Heart left ventricle (tissue), 16 donors: ENCODE measurements around the gene GOLT1B. TPM values are rescaled to one million over a fixed set of nuclear protein-coding genes. Genes with fewer than 3 reads are reported as not detected.

Experiments
- ATAC-seq, 4 donors: fragments of 200-7000 bp; cut with Tn5 transposase; one replicate each; pipeline ENCODE4 v1.9.1; 2020 to 2022; ENCODE audit warnings: moderate library complexity in 4 of 4, mild to moderate bottlenecking in 3 of 4, moderate number of reproducible peaks in 1 of 4
- DNase-seq, 5 donors: peaks; one replicate each; pipeline ENCODE4 v3.0.0-alpha.2; 2020
- H3K27ac ChIP-seq, 12 donors: fragments of 200-600 bp; sonication (generic) in 4 of 12; one replicate each; pipeline versions ENCODE4 v1.5.0 to v1.8.0; 2016 to 2022; ENCODE audit warnings: mild to moderate bottlenecking in 2 of 12
- H3K27me3 ChIP-seq, 9 donors: fragments of 200-600 bp; sonication (generic) in 2 of 9; one replicate each; pipeline versions ENCODE4 v1.5.1 to v1.8.0; 2016 to 2022; ENCODE audit warnings: mild to moderate bottlenecking in 3 of 9
- H3K36me3 ChIP-seq, 9 donors: fragments of 200-600 bp; sonication (generic) in 2 of 9; one replicate each; pipeline versions ENCODE4 v1.5.0 to v1.8.0; 2018 to 2022; ENCODE audit warnings: mild to moderate bottlenecking in 2 of 9
- H3K4me1 ChIP-seq, 12 donors: fragments of 200-600 bp; sonication (generic) in 4 of 12; one replicate each; pipeline versions ENCODE4 v1.5.0 to v1.8.0; 2016 to 2022; ENCODE audit warnings: mild to moderate bottlenecking in 3 of 12
- H3K4me3 ChIP-seq, 12 donors: fragments of 200-600 bp; sonication (generic) in 4 of 12; one replicate each; pipeline versions ENCODE4 v1.5.0 to v1.8.0; 2017 to 2022; ENCODE audit warnings: mild to moderate bottlenecking in 9 of 12, moderate library complexity in 4 of 12
- H3K9me3 ChIP-seq, 12 donors: fragments of 200-600 bp; sonication (generic) in 4 of 12; one replicate each; pipeline versions ENCODE4 v1.5.0 to v1.8.0; 2016 to 2022; ENCODE audit warnings: mild to moderate bottlenecking in 1 of 12
- CTCF ChIP-seq, 12 donors: fragments of 200-600 bp; sonication (generic) in 4 of 12; IDR thresholded peaks; one replicate each; pipeline versions ENCODE4 v1.5.0 to v1.8.0; 2018 to 2022; ENCODE audit warnings: antibody characterized with exemption in 12 of 12, mild to moderate bottlenecking in 5 of 12
- POLR2A ChIP-seq, 2 donors: fragments of 450-650 bp; IDR thresholded peaks; one replicate each; pipeline ENCODE4 v1.6.1; 2017; ENCODE audit warnings: antibody characterized with exemption in 2 of 2, mild to moderate bottlenecking in 2 of 2, moderate library complexity in 2 of 2
- WGBS, 4 donors: extraction: QIAGEN DNeasy Blood & Tissue Kit in 2 of 4; methylation state at CpG; one replicate each; pipeline versions ENCODE4 v1.1.5 to v1.1.7; 2013 to 2018; 5-methylcytosine and 5-hydroxymethylcytosine counted together
- intact Hi-C, 10 donors: fragments of 100-400 bp; cut with DNase I; formaldehyde crosslinking; loops; one replicate each; pipeline versions ENCODE4 v1.11.1 to v1.14.2; 2022
- polyA plus RNA-seq, 2 donors: library from polyadenylated mRNA; stranded (reverse); fragments of 200-250 nt; gene quantifications; one replicate each; pipeline ENCODE4 v1.2.3, GENCODE V29; 2013
- total RNA-seq, 9 donors: library from RNA; depleted of rRNA in 2 of 9; stranded (reverse); fragments of >200 nt in 2 of 9; fragmentation: NEBNext Ultra II Directional in 3 of 9; extraction: Animal tissue kit (Norgen Biotek cat#: 25700) in 3 of 9; gene quantifications; one replicate each; pipeline versions ENCODE4 v1.1.0 to v1.2.4, GENCODE V29; 2016 to 2023
- donor health status: ischemic (EF 13 %, LVEDD 7.1; RV severe dilation, severe dysfunction).
- donor health status: healthy with polysubstance abuse.
- donor health status: DM: no; HTN: yes; CAD: no.
- donor health status: DM: no; HTN: no; CAD: no.
- donor health status: ischemic (EF 25% LVEDD 6.9; RV normal size, moderate dysfunction).
- donor health status: ischemic (EF 25% LVEDD 5.7; RV mildly dilated, moderate dysfunction).
- donor health status: healthy.
- donor health status: DM: yes; HTN: yes; CAD: no.
- donor health status: ischemic (EF 35%, LVEDD 5.7; RV mildly dilated, moderate dysfunction).
- donor health status: nonischemic (EF 11% LVEDD 7.7; RV severe dilation, severe dysfunction).
- donor health status: DM: yes; HTN: yes; CAD: no.
- donor health status: PGD.
- donor health status: ischemic (EF 29% LVEDD 5.4; RV normal size, mild dysfunction).
- donor health status: nonischemic (EF 23%, LVEDD 6.1; RV moderate dilation, normal function).

The GOLT1B gene
- total and polyA plus RNA-seq, 11 donors: 12.9 to 43.7 (median 22.1) TPM

DNA sequence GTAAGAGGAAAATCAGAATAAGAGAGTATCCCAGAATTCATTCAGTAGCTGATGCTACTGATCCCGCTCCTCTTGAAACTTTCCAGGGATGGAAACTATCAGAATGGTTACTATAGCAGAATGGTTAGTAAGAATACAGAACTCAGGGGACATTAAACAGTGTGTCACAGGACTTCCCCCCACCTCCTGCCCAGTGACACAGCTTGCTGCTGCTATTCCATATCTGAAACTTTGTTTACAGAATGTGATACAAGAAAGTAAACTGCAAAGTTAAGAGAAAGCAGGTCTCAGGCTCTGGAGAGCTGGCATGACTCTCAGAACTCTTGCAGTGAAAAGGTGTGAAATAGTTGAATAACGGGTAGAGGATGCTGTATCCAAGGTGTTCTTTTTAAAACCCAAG is 27.9 kb downstream of the GOLT1B start:
- peaks cover 0 to 4% (median 0%) of the 10 kb centered on the region in 9 donors for H3K36me3 ChIP-seq
- 63 to 75% (median 71%) methylated on average over 2 of the region's 2 CpGs for WGBS, 4 donors
- DNase-seq: no peak
- H3K27me3 ChIP-seq: peaks cover 0 to 42% (median 0%) of the 10 kb centered on the region in 9 donors
- intact Hi-C loops: loop anchor here in 3 of 10 donors (5.0 to 10.0 kb wide), 2 partner anchors 78 to 125 kb away; partner anchors contain the start of gene LDHB (in 3 of the 3)
- no peak for TF ChIP-seq CTCF (IDR thresholded peaks at IDR 0.05)
- TF ChIP-seq POLR2A (IDR thresholded peaks at IDR 0.05): no peak
- peak overlapping the region in 10 of 12 donors; percentile 18 to 89 (median 81) for H3K27ac ChIP-seq
- ATAC-seq: no peak
- H3K9me3 ChIP-seq: peaks cover 0 to 2% (median 0%) of the 10 kb centered on the region in 12 donors
- peaks cover 0 to 23% (median 5%) of the 10 kb centered on the region in 12 donors for H3K4me1 ChIP-seq
- peak overlapping the region in 1 of 12 donors; percentile 74 for H3K4me3 ChIP-seq

- no peaks in the 10 kb centered on the region for H3K27me3 ChIP-seq
- 90 to 93% (median 92%) methylated on average over 5 of the region's 5 CpGs for WGBS, 4 donors
- H3K4me1 ChIP-seq: peaks cover 0 to 12% (median 0%) of the 10 kb centered on the region in 12 donors
- no peak for TF ChIP-seq POLR2A (IDR thresholded peaks at IDR 0.05)
- TF ChIP-seq CTCF (IDR thresholded peaks at IDR 0.05): no peak
- ATAC-seq (no peak), DNase-seq (no peak)
- H3K9me3 ChIP-seq: no peaks in the 10 kb centered on the region
- intact Hi-C loops: no loop called here
- peaks cover 0 to 11% (median 0%) of the 10 kb centered on the region in 9 donors for H3K36me3 ChIP-seq
- H3K27ac ChIP-seq: no peak overlapping the region
- no peak overlapping the region for H3K4me3 ChIP-seq
These were observed 36.6 kb downstream of the GOLT1B start for GRCh38 chr12:21538061-21538653.

DNA sequence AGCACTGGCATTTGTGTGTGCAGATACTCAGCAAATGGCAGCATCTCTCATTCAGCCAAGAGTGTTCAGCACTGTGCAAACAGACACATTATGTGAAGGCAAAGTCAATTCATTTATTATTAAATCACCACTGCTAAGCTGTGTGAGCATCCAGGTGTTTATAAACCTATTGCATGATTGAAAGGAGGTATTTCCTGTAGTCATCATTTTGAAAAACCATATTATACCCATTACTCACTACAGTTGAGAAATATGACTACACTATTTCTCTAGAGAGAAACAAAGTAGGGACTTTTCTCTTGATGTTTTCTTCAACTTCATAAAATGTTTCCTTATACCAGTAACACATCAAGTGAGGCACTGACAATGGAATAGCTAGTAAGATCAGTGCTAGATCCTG is 38.2 kb downstream of the GOLT1B start:
- H3K27me3 ChIP-seq: no peaks in the 10 kb centered on the region
- ATAC-seq: no peak
- H3K27ac ChIP-seq: no peak overlapping the region
- TF ChIP-seq CTCF (IDR thresholded peaks at IDR 0.05): no peak
- no peak for TF ChIP-seq POLR2A (IDR thresholded peaks at IDR 0.05)
- H3K9me3 ChIP-seq: no peaks in the 10 kb centered on the region
- H3K36me3 ChIP-seq: peaks cover 0 to 11% (median 0%) of the 10 kb centered on the region in 9 donors
- no peak for DNase-seq
- intact Hi-C loops: no loop called here
- no peak overlapping the region for H3K4me3 ChIP-seq
- H3K4me1 ChIP-seq: peaks cover 0 to 12% (median 0%) of the 10 kb centered on the region in 12 donors

DNA sequence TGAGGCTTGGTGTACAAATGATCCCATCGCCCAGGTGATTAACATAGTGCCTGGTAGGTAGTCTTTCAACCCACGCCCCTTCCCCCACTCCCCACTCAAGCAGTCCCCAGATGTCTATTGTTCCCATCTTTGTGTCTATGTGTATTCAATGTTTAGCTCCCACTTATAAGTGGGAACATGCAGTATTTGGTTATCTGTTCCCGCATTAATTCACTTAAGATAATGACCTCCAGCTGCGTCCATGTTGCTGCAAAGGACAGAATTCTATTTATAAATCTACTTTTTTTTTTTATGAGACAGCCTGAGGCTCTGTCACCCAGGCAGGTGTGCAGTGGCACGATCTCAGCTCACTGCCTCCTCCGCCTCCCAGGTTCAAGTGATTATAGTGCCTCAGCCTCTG is 40.2 kb downstream of the GOLT1B start:
- H3K27me3 ChIP-seq: no peaks in the 10 kb centered on the region
- no peak for DNase-seq
- peaks cover 0 to 3% (median 0%) of the 10 kb centered on the region in 9 donors for H3K36me3 ChIP-seq
- no peak for TF ChIP-seq POLR2A (IDR thresholded peaks at IDR 0.05)
- no peak overlapping the region for H3K27ac ChIP-seq
- intact Hi-C loops: no loop called here
- peak in 2 of 4 donors; percentile 34 to 41 for ATAC-seq
- H3K4me1 ChIP-seq: peaks cover 0 to 12% (median 0%) of the 10 kb centered on the region in 12 donors
- WGBS, 4 donors: 64 to 71% (median 69%) methylated on average over 6 of the region's 6 CpGs
- H3K4me3 ChIP-seq: no peak overlapping the region
- H3K9me3 ChIP-seq: no peaks in the 10 kb centered on the region
